Vagina (tissue), 2 donors: ENCODE results near the gene CORO6. TPM values are rescaled to one million over a fixed set of nuclear protein-coding genes. Genes with fewer than 3 reads are reported as not detected.

Experiments
- DNase-seq, 2 donors: peaks; one replicate each; pipeline ENCODE4 v3.0.0-alpha.2; 2017; ENCODE audit errors: extremely low spot score in 2 of 2
- H3K27ac ChIP-seq: fragments of 200-600 bp; sonication (generic); one replicate; pipeline ENCODE4 v1.5.1; 2019
- H3K27me3 ChIP-seq: fragments of 200-600 bp; sonication (generic); one replicate; pipeline ENCODE4 v1.5.1; 2019
- H3K36me3 ChIP-seq, 2 donors: fragments of 200-600 bp; sonication (generic); one replicate each; pipeline ENCODE4 v1.5.1; 2017 to 2019
- H3K4me1 ChIP-seq: fragments of 200-600 bp; sonication (generic); one replicate; pipeline ENCODE4 v1.5.1; 2019
- H3K4me3 ChIP-seq, 2 donors: fragments of 200-600 bp; sonication (generic); 1 replicate in 1 of 2; 2 replicates in 1 of 2; pipeline ENCODE4 v1.5.1; 2016 to 2019
- H3K9me3 ChIP-seq: fragments of 200-600 bp; sonication (generic); one replicate; pipeline ENCODE4 v1.5.1; 2019
- CTCF ChIP-seq, 3 experiments: fragments of 450-650 bp in 2 of 3; fragments of 200-600 bp in 1 of 3; sonication (generic) in 1 of 3; IDR thresholded peaks; one replicate each; pipeline ENCODE4 v1.5.1; 2017 to 2019; ENCODE audit warnings: antibody characterized with exemption in 3 of 3, mild to moderate bottlenecking in 2 of 3, moderate library complexity in 2 of 3
- POLR2A ChIP-seq, 2 donors: fragments of 450-650 bp; IDR thresholded peaks; one replicate each; pipeline ENCODE4 v1.6.1; 2017; ENCODE audit warnings: antibody characterized with exemption in 2 of 2, mild to moderate bottlenecking in 2 of 2, moderate library complexity in 2 of 2
- POLR2AphosphoS5 ChIP-seq, 2 donors: sonication (generic); formaldehyde crosslinking; IDR thresholded peaks; one replicate each; pipeline ENCODE4 v1.9.0; 2017; ENCODE audit warnings: antibody characterized with exemption in 2 of 2, mild to moderate bottlenecking in 2 of 2, low read depth in 1 of 2; ENCODE audit not compliant: insufficient read depth in 1 of 2
- intact Hi-C: fragments of 100-400 bp; cut with DNase I; formaldehyde crosslinking; loops from one replicate; pipeline ENCODE4 v1.15.1; 2023
- total RNA-seq: library from RNA; depleted of rRNA; stranded (reverse); fragments of >200 nt; gene quantifications from one replicate; pipeline ENCODE4 v1.2.3, GENCODE V29; 2016

CORO6 gene
- total RNA-seq, 1 donor from 2014 or later: 23.6 TPM

GRCh38 chr17:29582772-29583171 lies 39.9 kb downstream of the CORO6 start:
- no peak for TF ChIP-seq CTCF (IDR thresholded peaks at IDR 0.05)
- TF ChIP-seq POLR2A (IDR thresholded peaks at IDR 0.05): no peak
- no peak for TF ChIP-seq POLR2AphosphoS5 (IDR thresholded peaks at IDR 0.05; ENCODE audit: insufficient read depth in 1 of 2, low read depth in 1 of 2)
- Histone ChIP-seq H3K4me1 (peaks cover 67% of the 10 kb centered on the region), H3K27ac (no peak overlapping the region), H3K36me3 (peaks cover 0 to 9% of the 10 kb centered on the region in 2 donors), H3K27me3 (no peaks in the 10 kb centered on the region), H3K4me3 (no peak overlapping the region), H3K9me3 (no peaks in the 10 kb centered on the region)
- DNase-seq: no peak
- intact Hi-C loops: loop anchor here (5.0 to 10.0 kb wide), 2 partner anchors 35 to 352 kb away; partner anchors contain the start of gene SSH2

GRCh38 chr17:29582254-29582765 lies 40.4 kb downstream of the CORO6 start:
- intact Hi-C loops: loop anchor here (5.0 to 10.0 kb wide), 2 partner anchors 35 to 352 kb away; partner anchors contain the start of gene SSH2
- Histone ChIP-seq H3K27ac (no peak overlapping the region), H3K9me3 (no peaks in the 10 kb centered on the region), H3K27me3 (no peaks in the 10 kb centered on the region), H3K4me3 (no peak overlapping the region), H3K36me3 (peaks cover 0 to 9% of the 10 kb centered on the region in 2 donors), H3K4me1 (peaks cover 67% of the 10 kb centered on the region)
- DNase-seq: no peak
- TF ChIP-seq POLR2A (IDR thresholded peaks at IDR 0.05) (no peak), CTCF (IDR thresholded peaks at IDR 0.05) (no peak), POLR2AphosphoS5 (IDR thresholded peaks at IDR 0.05; ENCODE audit: insufficient read depth in 1 of 2, low read depth in 1 of 2) (no peak)

GRCh38 chr17:29581583-29582253 lies 41.0 kb downstream of the CORO6 start:
- no peaks in the 10 kb centered on the region for H3K9me3 ChIP-seq
- H3K27ac ChIP-seq: peak overlapping the region; percentile 19
- intact Hi-C loops: loop anchor here (5.0 to 10.0 kb wide), 2 partner anchors 36 to 353 kb away; partner anchors contain the start of gene SSH2
- no peak for DNase-seq
- TF ChIP-seq POLR2A (IDR thresholded peaks at IDR 0.05) (no peak), POLR2AphosphoS5 (IDR thresholded peaks at IDR 0.05; ENCODE audit: insufficient read depth in 1 of 2, low read depth in 1 of 2) (peak in 1 of 2 donors; percentile 26)
- H3K4me1 ChIP-seq: peaks cover 64% of the 10 kb centered on the region
- H3K36me3 ChIP-seq: peaks cover 0 to 11% of the 10 kb centered on the region in 2 donors
- no peaks in the 10 kb centered on the region for H3K27me3 ChIP-seq
- no peak overlapping the region for H3K4me3 ChIP-seq

GRCh38 chr17:29579866-29580771 lies 42.6 kb downstream of the CORO6 start:
- Histone ChIP-seq H3K36me3 (peaks cover 0 to 27% of the 10 kb centered on the region in 2 donors), H3K4me3 (no peak overlapping the region), H3K27ac (peak overlapping the region; percentile 28), H3K27me3 (no peaks in the 10 kb centered on the region), H3K4me1 (peaks cover 61% of the 10 kb centered on the region), H3K9me3 (no peaks in the 10 kb centered on the region)
- peak; percentile 18 to 29 for TF ChIP-seq POLR2AphosphoS5 (IDR thresholded peaks at IDR 0.05; ENCODE audit: insufficient read depth in 1 of 2, low read depth in 1 of 2)
- peak; percentile 78 to 92 (median 89) for TF ChIP-seq CTCF (IDR thresholded peaks at IDR 0.05)
- no peak for TF ChIP-seq POLR2A (IDR thresholded peaks at IDR 0.05)
- DNase-seq: no peak
- intact Hi-C loops: loop anchor here (5.0 to 10.0 kb wide), 3 partner anchors 37 to 355 kb away; partner anchors contain the start of gene SSH2
